ENCODE measurements around the gene IL10. TPM values are rescaled to one million over a fixed set of nuclear protein-coding genes. Genes with fewer than 3 reads are reported as not detected.

The IL10 gene
- total RNA-seq, 1 donor from 2014 or later = 0.67 TPM

GRCh38 chr1:206721454-206721853 lies 50.8 kb downstream of the IL10 start:
- H3K9me3 ChIP-seq = no peaks in the 10 kb centered on the region
- no peaks in the 10 kb centered on the region for H3K27me3 ChIP-seq
- TF ChIP-seq, protein P1, sequence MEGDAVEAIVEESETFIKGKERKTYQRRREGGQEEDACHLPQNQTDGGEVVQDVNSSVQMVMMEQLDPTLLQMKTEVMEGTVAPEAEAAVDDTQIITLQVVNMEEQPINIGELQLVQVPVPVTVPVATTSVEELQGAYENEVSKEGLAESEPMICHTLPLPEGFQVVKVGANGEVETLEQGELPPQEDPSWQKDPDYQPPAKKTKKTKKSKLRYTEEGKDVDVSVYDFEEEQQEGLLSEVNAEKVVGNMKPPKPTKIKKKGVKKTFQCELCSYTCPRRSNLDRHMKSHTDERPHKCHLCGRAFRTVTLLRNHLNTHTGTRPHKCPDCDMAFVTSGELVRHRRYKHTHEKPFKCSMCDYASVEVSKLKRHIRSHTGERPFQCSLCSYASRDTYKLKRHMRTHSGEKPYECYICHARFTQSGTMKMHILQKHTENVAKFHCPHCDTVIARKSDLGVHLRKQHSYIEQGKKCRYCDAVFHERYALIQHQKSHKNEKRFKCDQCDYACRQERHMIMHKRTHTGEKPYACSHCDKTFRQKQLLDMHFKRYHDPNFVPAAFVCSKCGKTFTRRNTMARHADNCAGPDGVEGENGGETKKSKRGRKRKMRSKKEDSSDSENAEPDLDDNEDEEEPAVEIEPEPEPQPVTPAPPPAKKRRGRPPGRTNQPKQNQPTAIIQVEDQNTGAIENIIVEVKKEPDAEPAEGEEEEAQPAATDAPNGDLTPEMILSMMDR (IDR thresholded peaks at IDR 0.05) = no peak
- no peak overlapping the region for H3K4me3 ChIP-seq
- peaks cover 57% of the 10 kb centered on the region for H3K4me1 ChIP-seq
- ATAC-seq = no peak
- H3K36me3 ChIP-seq = no peaks in the 10 kb centered on the region
- DNase-seq = peak; percentile 6
- intact Hi-C loops (cut with DNase I) = no loop called here
- no peak overlapping the region for H3K27ac ChIP-seq

DNA sequence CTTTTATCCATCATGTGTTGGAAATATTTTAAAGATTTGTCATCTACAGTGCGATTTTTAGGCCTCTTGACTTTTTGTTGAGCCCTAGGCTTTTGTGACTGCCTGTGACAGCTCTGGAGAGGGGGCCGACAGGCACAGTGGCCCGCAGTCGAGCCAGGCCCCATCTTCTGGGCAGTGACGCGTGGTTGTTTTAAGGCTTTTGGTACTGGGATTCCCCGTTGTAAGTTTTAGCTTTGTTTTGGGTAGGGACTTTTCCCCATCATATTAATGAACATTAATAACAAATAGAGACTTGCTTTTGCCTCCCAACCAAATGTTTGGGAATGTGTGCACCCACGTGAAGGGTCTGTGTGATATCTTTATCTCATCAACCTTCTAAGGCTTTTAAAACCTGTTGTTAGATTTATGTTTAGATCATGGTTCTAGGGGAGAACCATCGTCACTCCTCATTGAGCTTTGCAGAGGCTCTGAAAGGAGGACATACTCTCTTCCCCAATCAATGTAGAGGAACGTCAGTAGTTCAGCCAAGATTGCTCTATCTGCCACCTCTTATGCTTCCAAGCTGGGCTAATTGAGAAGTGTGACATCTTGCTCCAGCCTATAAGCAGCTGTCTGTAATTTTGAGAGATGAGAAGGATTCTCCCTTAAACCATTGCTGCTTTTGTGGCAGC lies 53.0 kb downstream of the IL10 start:
- no peaks in the 10 kb centered on the region for H3K9me3 ChIP-seq
- ATAC-seq (no peak), DNase-seq (peak; percentile 2)
- H3K27me3 ChIP-seq = no peaks in the 10 kb centered on the region
- no peak overlapping the region for H3K4me3 ChIP-seq
- intact Hi-C loops (cut with DNase I) = no loop called here
- TF ChIP-seq, protein P1 (IDR thresholded peaks at IDR 0.05) = no peak
- H3K4me1 ChIP-seq = peaks cover 55% of the 10 kb centered on the region
- H3K27ac ChIP-seq = no peak overlapping the region
- no peaks in the 10 kb centered on the region for H3K36me3 ChIP-seq

- H3K9me3 ChIP-seq = no peaks in the 10 kb centered on the region
- no peak overlapping the region for H3K27ac ChIP-seq
- TF ChIP-seq, protein P1 (IDR thresholded peaks at IDR 0.05) = no peak
- DNase-seq (no peak), ATAC-seq (no peak)
- H3K4me3 ChIP-seq = no peak overlapping the region
- peaks cover 52% of the 10 kb centered on the region for H3K4me1 ChIP-seq
- H3K27me3 ChIP-seq = no peaks in the 10 kb centered on the region
- H3K36me3 ChIP-seq = no peaks in the 10 kb centered on the region
- intact Hi-C loops (cut with DNase I) = no loop called here
Measured at GRCh38 chr1:206717674-206717989, 54.7 kb downstream of the IL10 start.

Other genes with a start within 250 kb of the IL10 start
- 49.8 TPM for gene EIF2D, start 160.0 kb downstream of the IL10 start, total RNA-seq
- 8.1 TPM for gene DYRK3, start 137.0 kb downstream of the IL10 start, total RNA-seq
- 92.3 TPM for gene MAPKAPK2, start 87.6 kb downstream of the IL10 start, total RNA-seq
- not detected for gene IL19, start 1.7 kb downstream of the IL10 start, total RNA-seq
- gene IL20, start 93.1 kb upstream of the IL10 start, total RNA-seq = not detected
- not detected for gene IL24, start 124.9 kb upstream of the IL10 start, total RNA-seq
- gene FCMR, start 149.4 kb upstream of the IL10 start, total RNA-seq = 12.6 TPM
- 700 TPM for gene PIGR, start 174.0 kb upstream of the IL10 start, total RNA-seq
- gene FCAMR, start 198.0 kb upstream of the IL10 start, total RNA-seq = not detected